Tibial artery (tissue), 4 donors: Measurements from ENCODE around the gene KRTAP5-7.
"Not testable (repeated sequence)": the region's sequence is repeated elsewhere in the genome, so short reads cannot be mapped to it uniquely, and the experiment has no call there.

Experiments used
- DNase-seq, 2 donors: peaks; one replicate each; pipeline ENCODE4 v3.0.0-alpha.2; 2019
- H3K27ac ChIP-seq, 2 donors: fragments of 200-600 bp; sonication (generic) in 1 of 2; 1 replicate in 1 of 2; 2 replicates in 1 of 2; pipeline ENCODE4 v1.5.1; 2018 to 2019; ENCODE audit warnings: mild to moderate bottlenecking in 1 of 2
- H3K27me3 ChIP-seq, 2 donors: fragments of 200-600 bp; sonication (generic) in 1 of 2; one replicate each; pipeline versions ENCODE4 v1.5.1 to v1.6.0; 2016 to 2019
- H3K36me3 ChIP-seq, 3 donors: fragments of 200-600 bp; sonication (generic) in 2 of 3; one replicate each; pipeline ENCODE4 v1.5.1; 2016 to 2019; ENCODE audit warnings: mild to moderate bottlenecking in 2 of 3
- H3K4me1 ChIP-seq, 4 donors: fragments of 200-600 bp; sonication (generic) in 2 of 4; 1 replicate in 3 of 4; 2 replicates in 1 of 4; pipeline ENCODE4 v1.5.1; 2016 to 2019
- H3K4me3 ChIP-seq, 2 donors: fragments of 200-600 bp; sonication (generic) in 1 of 2; 1 replicate in 1 of 2; 2 replicates in 1 of 2; pipeline ENCODE4 v1.5.1; 2018 to 2019; ENCODE audit warnings: mild to moderate bottlenecking in 2 of 2
- H3K9me3 ChIP-seq, 3 donors: fragments of 200-600 bp; sonication (generic) in 1 of 3; one replicate each; pipeline ENCODE4 v1.5.1; 2016 to 2019
- intact Hi-C: fragments of 100-400 bp; cut with DNase I; formaldehyde crosslinking; loops from one replicate; pipeline ENCODE4 v1.15.0; 2023; ENCODE audit warnings: low total_unique reads
- TF ChIP-seq, protein P1 (sequence below), 2 experiments: fragments of 200-600 bp in 1 of 2; fragments of 450-650 bp in 1 of 2; IDR thresholded peaks; one replicate each; pipeline ENCODE4 v1.5.1; 2017 to 2019; ENCODE audit warnings: antibody characterized with exemption in 2 of 2, mild to moderate bottlenecking in 1 of 2, moderate library complexity in 1 of 2

KRTAP5-7 gene

GRCh38 chr11:71574418-71574817 is 47.4 kb downstream of the KRTAP5-7 start:
- no peak for DNase-seq
- H3K27me3 ChIP-seq, result peaks cover 0 to 5% of the 10 kb centered on the region in 2 donors
- H3K4me1 ChIP-seq, result no peaks in the 10 kb centered on the region
- H3K27ac ChIP-seq, result no peak overlapping the region
- intact Hi-C loops, result no loop called here
- no peaks in the 10 kb centered on the region for H3K9me3 ChIP-seq
- no peak overlapping the region for H3K4me3 ChIP-seq
- TF ChIP-seq, protein P1, sequence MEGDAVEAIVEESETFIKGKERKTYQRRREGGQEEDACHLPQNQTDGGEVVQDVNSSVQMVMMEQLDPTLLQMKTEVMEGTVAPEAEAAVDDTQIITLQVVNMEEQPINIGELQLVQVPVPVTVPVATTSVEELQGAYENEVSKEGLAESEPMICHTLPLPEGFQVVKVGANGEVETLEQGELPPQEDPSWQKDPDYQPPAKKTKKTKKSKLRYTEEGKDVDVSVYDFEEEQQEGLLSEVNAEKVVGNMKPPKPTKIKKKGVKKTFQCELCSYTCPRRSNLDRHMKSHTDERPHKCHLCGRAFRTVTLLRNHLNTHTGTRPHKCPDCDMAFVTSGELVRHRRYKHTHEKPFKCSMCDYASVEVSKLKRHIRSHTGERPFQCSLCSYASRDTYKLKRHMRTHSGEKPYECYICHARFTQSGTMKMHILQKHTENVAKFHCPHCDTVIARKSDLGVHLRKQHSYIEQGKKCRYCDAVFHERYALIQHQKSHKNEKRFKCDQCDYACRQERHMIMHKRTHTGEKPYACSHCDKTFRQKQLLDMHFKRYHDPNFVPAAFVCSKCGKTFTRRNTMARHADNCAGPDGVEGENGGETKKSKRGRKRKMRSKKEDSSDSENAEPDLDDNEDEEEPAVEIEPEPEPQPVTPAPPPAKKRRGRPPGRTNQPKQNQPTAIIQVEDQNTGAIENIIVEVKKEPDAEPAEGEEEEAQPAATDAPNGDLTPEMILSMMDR (IDR thresholded peaks at IDR 0.05), result no peak
- H3K36me3 ChIP-seq, result no peaks in the 10 kb centered on the region

GRCh38 chr11:71575723-71576424 is 48.8 kb downstream of the KRTAP5-7 start:
- H3K27ac ChIP-seq, result no peak overlapping the region
- no peaks in the 10 kb centered on the region for H3K9me3 ChIP-seq
- DNase-seq, result no peak
- H3K36me3 ChIP-seq, result no peaks in the 10 kb centered on the region
- H3K4me1 ChIP-seq, result no peaks in the 10 kb centered on the region
- intact Hi-C loops, result no loop called here
- peaks cover 0 to 5% of the 10 kb centered on the region in 2 donors for H3K27me3 ChIP-seq
- no peak overlapping the region for H3K4me3 ChIP-seq
- TF ChIP-seq, protein P1 (IDR thresholded peaks at IDR 0.05), result no peak

GRCh38 chr11:71576688-71577465 is 49.8 kb downstream of the KRTAP5-7 start:
- not testable (repeated sequence) for DNase-seq, H3K36me3 ChIP-seq

DNA sequence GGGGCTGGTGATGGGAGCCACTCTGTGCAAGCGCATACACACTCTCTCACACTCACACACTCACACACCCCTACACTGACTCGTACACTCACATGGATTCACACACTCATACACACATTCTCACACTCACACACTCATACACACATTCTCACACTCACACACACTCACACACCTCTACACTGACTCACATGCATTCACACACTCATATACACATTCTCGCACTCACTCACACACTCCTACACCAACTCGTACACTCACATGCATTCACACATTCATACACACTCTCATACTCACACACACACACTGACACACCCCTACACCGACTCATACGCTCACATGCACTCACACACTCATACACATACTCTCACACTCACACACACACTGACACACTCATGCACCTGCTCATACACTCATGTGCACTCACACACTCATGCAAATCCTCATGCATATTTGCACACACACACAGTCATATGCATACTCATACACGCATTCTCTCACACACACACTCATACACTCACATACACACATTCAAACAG is 50.5 kb downstream of the KRTAP5-7 start:
- no peak for DNase-seq
- Histone ChIP-seq H3K4me3 (no peak overlapping the region), H3K36me3 (no peaks in the 10 kb centered on the region), H3K27me3 (peaks cover 0 to 13% of the 10 kb centered on the region in 2 donors), H3K9me3 (no peaks in the 10 kb centered on the region), H3K27ac (no peak overlapping the region), H3K4me1 (no peaks in the 10 kb centered on the region)
- TF ChIP-seq, protein P1 (IDR thresholded peaks at IDR 0.05), result no peak
- intact Hi-C loops, result no loop called here

More at GRCh38 chr11:71576688-71577465, 49.8 kb downstream of the KRTAP5-7 start:
- H3K4me3 ChIP-seq, intact Hi-C loops, H3K27me3 ChIP-seq, H3K9me3 ChIP-seq, H3K4me1 ChIP-seq, H3K27ac ChIP-seq: not testable (repeated sequence)
